Fibroblast of lung (primary cell): ENCODE results near the gene MAGI2.

Experiments used
- CTCF ChIP-seq, 2 donors: IDR thresholded peaks in 1 of 2; conservative IDR thresholded peaks in 1 of 2; 1 replicate in 1 of 2; 2 replicates in 1 of 2; pipeline ENCODE4 v1.5.1; 2011 to 2012; ENCODE audit warnings: low read length in 2 of 2, control low read depth in 1 of 2, inconsistent platforms in 1 of 2, low read depth in 1 of 2, mild to moderate bottlenecking in 1 of 2
- EZH2 ChIP-seq: IDR thresholded peaks from 2 replicates; pipeline ENCODE4 v1.5.1; 2012; ENCODE audit warnings: low read length, control low read depth, mild to moderate bottlenecking; ENCODE audit errors: missing control alignments

GRCh38 chr7:79312022-79312421 is 141.4 kb downstream of the MAGI2 start:
- no peak for TF ChIP-seq CTCF (conservative IDR thresholded peaks at IDR 0.05 in 1 of 2, IDR thresholded peaks at IDR 0.05 in 1 of 2; ENCODE audit: low read depth in 1 of 2, low read length in 2 of 2)
- TF ChIP-seq EZH2: no peak
